COLO829 (cell line): ENCODE measurements around the gene NDUFS4.
"Not testable (repeated sequence)": the region's sequence is repeated elsewhere in the genome, so short reads cannot be mapped to it uniquely, and the experiment has no call there.

ENCODE experiments used
- DNase-seq: peaks from one replicate; pipeline ENCODE4 v3.0.0; 2012; ENCODE audit warnings: low spot score

Gene NDUFS4

DNA sequence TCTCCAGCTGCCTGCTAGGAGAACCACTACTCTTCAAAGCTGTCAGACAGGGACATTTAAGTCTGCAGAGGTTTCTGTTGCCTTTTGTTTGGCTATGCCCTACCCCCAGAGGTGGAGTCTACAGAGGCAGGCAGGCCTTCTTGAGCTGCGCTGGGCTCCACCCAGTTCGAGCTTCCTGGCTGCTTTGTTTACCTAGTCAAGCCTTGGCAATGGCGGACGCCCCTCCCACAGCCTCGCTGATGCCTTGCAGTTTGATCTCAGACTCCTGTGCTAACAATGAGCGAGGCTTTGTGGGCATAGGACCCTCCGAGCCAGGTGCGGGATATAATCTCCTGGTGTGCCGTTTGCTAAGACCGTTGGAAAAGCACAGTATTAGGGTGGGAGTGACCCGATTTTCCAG lies 104.9 kb downstream of the NDUFS4 start:
- DNase-seq, result not testable (repeated sequence)

DNA sequence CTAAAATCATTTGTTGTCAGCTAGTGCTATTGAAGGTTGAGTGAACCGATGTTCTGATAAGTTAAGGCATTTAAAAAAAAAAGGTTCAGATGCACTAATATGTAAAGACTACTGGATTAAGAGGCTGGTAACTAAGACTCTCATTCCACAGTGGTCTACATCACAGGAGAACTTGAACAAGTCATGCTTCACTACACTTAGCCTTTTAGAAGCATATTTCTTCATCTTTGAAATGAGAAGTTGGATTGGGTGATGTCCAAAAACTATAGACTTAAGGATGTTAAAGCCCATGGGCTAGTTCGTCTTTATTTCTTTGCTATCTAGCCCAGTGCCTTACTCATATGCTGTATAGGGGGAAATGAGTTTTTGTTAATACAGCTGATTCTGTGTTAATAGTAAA lies 107.2 kb downstream of the NDUFS4 start:
- no peak for DNase-seq

DNA sequence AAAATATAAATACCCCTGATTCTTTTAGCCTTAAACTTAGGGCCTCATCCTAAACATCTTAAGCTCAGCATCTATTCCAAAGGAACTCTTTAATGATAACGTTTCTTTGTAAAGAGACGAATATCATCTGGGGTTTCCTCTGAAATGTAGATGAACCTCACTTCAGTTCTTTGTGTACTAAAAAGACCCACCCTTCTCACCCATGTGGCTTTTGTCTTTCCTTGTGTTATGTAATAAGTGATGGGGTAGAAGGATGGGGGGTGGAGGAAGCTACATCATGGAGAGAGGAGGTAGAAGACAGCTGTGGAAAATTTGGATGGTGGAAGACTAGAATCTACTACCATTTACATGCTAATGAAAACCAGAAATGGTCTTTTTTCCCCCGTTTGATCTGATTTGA lies 111.0 kb downstream of the NDUFS4 start:
- no peak for DNase-seq

DNA sequence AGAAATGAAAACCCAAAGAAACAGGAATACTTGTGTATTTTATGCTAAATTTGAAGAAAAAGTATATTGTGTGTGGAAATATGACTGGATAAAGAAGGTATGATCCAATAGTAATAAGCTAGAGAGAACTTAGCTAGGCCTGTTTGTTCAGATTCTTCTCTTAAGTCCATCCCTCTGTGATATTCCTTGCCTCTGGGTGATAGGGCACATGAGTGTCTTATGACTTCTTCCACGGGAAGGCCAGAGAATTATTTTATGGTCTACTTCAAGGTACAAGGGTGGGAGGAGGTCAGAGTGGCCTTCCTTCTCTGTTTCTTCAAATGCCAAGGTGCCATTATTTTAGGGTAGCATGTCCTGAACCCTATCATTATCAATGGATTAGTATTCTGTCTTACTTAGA lies 113.7 kb downstream of the NDUFS4 start:
- no peak for DNase-seq

DNA sequence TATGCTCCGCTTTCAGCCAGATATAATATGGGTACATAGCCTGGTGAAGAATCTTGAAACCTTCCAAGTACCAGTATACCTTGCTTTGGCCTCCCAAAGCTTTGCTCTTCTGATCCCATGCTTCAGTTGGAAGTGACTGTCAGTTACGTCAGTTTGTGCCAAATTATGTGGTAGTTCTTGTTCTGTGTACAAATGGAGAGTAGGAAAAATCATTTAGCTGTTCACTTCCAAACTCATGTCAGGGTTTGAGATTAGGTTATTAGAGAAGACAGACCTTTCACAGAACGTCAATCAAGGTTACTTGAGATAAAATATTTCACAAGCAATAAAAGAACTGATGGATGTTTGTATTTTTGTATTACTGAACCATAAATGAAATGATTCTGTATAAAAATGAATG lies 117.2 kb downstream of the NDUFS4 start:
- no peak for DNase-seq

DNA sequence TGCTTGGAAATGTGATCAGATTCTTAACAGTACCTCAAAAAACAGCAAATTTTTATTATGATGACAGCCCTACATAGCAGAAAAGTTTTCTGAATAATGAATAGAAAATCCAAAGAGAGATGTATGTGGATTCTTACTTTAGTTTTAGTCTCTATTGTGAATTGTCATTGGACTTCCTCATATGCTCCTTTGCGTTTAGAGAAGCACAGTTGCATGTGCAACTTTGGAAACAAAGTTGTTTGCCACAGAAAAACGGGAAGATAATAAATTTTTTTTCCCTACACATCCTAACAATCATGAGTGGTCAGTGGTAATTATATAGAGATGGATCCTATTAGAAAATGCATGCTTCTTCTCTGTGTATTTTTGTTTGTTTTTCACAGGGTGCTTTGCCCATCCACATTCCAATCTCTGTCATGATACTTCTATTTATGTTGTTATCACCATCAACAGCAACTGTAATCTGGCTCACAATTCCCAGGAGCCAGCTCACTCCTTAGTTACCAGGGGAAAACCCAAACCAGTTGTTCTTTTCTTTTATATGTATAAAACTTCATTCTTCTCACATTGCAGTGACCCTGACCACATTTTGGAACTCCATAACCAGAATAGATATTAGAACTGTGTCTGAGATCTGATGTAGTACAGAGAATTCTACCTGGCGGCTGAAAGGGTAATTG lies 118.7 kb downstream of the NDUFS4 start:
- no peak for DNase-seq

GRCh38 chr5:53681079-53681478 lies 120.6 kb downstream of the NDUFS4 start:
- no peak for DNase-seq

- DNase-seq, result no peak
These were observed 130.6 kb downstream of the NDUFS4 start for GRCh38 chr5:53691014-53691413.

- no peak for DNase-seq
These were observed 134.1 kb downstream of the NDUFS4 start for GRCh38 chr5:53694520-53695022.

GRCh38 chr5:53710405-53710804 lies 150.0 kb downstream of the NDUFS4 start:
- not testable (repeated sequence) for DNase-seq

- no peak for DNase-seq
These were observed 151.9 kb downstream of the NDUFS4 start for GRCh38 chr5:53712327-53712726.

DNA sequence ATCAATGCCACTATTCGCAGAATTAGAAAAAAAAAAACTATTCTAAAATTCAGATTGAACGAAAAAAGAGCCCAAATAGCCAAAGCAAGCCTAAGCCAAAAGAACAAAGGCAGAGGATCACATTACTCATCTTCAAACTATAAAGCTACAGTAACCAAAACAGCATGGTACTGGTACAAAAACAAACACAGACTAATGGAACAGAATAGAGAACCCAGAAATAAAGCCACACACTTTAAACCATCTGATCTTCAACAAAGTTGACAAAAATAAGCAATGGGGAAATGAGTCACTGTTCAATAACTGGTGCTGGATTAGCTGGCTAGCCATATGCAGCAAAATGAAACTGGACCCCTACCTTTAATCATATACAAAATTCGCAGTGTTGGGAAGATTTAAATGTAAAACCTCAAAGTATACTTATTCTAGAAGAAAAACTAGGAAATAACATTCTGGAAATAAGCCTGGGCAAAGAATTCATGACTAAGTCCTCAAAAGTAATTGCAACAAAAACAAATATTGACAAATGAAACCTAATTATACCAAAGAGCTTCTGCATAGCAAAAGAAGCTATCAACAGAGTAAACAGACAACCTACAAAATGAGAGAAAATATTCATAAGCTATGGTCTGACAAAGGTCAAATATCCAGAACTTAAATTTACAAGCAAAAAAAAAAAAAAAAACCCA lies 153.7 kb downstream of the NDUFS4 start:
- no peak for DNase-seq

GRCh38 chr5:53714667-53715010 lies 154.2 kb downstream of the NDUFS4 start:
- DNase-seq, result no peak

- DNase-seq, result no peak
These were observed 165.7 kb downstream of the NDUFS4 start for GRCh38 chr5:53726121-53726520.

DNA sequence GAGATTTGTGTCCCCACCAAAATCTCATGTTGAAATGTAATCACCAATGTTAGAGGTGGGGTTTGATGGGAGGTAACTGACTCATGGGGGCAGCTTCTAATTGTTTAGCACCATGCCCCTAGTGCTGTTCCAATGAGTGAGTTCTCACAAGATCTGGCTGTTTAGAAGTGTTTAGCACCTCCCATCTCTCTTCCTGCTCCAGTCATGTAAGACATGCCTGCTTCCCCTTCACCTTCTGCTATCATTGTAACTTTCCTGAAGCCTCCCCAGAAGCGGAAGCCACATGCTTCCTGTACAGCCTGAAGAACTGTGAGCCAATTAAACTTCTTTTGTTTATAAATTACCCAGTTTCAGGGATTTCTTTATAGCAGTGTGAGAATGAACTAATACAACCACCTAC lies 170.5 kb downstream of the NDUFS4 start:
- no peak for DNase-seq
